OCI-LY1 (cell line): ENCODE data around the gene TTC28.

ENCODE experiments used
- CTCF ChIP-seq: fragments of 200-600 bp; sonication (generic), shearing (Covaris generic); IDR thresholded peaks from 2 replicates; pipeline ENCODE4 v1.5.1; 2017; ENCODE audit warnings: mild to moderate bottlenecking, antibody characterized with exemption, low read length, moderate library complexity, mixed read lengths
- EZH2 ChIP-seq: fragments of 200-600 bp; sonication (generic), shearing (Covaris generic); IDR thresholded peaks from 2 replicates; pipeline ENCODE4 v1.8.0; 2017; ENCODE audit warnings: borderline replicate concordance, mixed run types, mild to moderate bottlenecking, antibody characterized with exemption, low read length, moderate library complexity, mixed read lengths

- no peak for TF ChIP-seq EZH2
- no peak for TF ChIP-seq CTCF
These were observed 648.2 kb downstream of the TTC28 start for GRCh38 chr22:28031383-28031922.
